ENCODE data around the gene GSTT2B.

The GSTT2B gene

DNA sequence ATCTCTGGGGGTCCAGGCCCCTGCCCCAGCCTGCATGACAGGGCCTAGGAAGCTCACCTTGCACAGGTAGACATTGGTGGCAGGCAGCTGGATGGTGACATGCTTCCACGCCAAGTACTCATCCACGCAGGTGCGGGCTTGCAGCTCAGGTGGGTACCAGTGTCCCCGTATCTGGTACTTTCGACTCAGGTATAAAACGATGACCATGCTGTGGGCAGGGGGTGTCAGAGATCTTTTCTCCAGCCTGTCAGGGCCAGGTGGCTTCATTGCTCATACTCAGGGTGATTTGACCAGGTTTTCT, 45.9 kb upstream of the GSTT2B start:
- no peaks in the 10 kb centered on the region for H3K27me3 ChIP-seq
- H3K9me3 ChIP-seq = no peaks in the 10 kb centered on the region
- no peak for DNase-seq
- H3K4me3 ChIP-seq (ENCODE audit: low read depth, low read length) = no peak overlapping the region
- no peaks in the 10 kb centered on the region for H3K4me1 ChIP-seq
- TF ChIP-seq, protein P1, sequence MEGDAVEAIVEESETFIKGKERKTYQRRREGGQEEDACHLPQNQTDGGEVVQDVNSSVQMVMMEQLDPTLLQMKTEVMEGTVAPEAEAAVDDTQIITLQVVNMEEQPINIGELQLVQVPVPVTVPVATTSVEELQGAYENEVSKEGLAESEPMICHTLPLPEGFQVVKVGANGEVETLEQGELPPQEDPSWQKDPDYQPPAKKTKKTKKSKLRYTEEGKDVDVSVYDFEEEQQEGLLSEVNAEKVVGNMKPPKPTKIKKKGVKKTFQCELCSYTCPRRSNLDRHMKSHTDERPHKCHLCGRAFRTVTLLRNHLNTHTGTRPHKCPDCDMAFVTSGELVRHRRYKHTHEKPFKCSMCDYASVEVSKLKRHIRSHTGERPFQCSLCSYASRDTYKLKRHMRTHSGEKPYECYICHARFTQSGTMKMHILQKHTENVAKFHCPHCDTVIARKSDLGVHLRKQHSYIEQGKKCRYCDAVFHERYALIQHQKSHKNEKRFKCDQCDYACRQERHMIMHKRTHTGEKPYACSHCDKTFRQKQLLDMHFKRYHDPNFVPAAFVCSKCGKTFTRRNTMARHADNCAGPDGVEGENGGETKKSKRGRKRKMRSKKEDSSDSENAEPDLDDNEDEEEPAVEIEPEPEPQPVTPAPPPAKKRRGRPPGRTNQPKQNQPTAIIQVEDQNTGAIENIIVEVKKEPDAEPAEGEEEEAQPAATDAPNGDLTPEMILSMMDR (IDR thresholded peaks at IDR 0.05; ENCODE audit: low read depth, low read length) = no peak
- no peaks in the 10 kb centered on the region for H3K36me3 ChIP-seq

DNA sequence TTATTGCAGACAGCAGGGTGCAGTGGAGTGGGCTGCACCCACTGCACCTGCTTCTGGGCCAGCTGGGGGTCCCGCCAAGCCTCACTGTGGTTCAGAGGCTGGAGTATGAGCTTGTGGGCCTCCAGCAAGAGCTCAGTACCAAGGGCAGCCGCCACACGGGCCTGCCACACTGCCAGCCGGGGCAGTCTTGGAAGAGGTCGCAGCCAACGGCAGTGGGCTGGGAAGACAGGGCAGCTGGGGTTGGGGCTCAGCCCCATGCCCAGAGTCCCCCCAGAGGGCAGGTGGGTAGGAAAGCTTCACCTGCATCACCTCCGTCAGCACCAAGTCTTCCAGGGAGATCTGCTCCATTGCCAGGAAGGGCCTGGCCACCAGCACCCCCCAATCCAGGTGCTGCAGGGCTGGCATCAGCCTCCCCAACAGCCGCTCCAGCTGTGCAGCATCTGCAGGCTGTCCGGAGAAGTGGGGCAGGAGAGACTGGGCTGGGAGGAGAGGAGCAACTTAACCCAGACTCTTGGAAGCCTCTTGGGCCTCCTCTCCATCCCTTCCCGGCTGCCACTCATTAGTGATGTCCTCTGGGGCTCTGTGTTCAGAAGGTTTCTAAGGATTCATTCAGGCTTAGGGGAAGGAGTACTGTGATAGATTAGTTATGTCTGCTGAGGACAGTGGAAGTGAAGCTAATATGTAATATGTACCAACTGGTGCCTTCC, 45.4 kb upstream of the GSTT2B start:
- no peaks in the 10 kb centered on the region for H3K36me3 ChIP-seq
- TF ChIP-seq, protein P1 (IDR thresholded peaks at IDR 0.05; ENCODE audit: low read depth, low read length) = no peak
- H3K27me3 ChIP-seq = no peaks in the 10 kb centered on the region
- no peaks in the 10 kb centered on the region for H3K9me3 ChIP-seq
- H3K4me3 ChIP-seq (ENCODE audit: low read depth, low read length) = no peak overlapping the region
- DNase-seq = no peak
- no peaks in the 10 kb centered on the region for H3K4me1 ChIP-seq

DNA sequence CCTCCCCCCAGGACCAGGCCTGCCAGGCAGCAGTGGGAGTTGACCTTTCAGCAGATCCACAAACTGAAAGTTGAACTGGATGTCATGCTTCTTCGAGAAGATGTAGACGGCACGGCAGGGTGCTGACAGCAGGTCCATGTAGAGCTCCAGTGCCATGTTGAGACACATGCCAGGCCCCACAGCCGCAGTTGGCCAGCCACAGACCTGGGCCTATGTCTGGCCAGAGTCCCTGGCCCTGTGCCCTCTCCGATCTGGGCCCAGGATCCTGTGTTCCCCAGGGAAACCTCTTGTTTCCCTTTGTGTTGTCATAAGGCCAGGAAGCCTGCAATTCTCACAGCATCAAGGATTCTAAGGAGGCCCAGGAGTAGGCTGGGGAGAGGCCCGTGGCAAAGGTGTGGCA, 44.2 kb upstream of the GSTT2B start, which contains the start of gene GSTT4:
Gene GSTT4, minus strand, starts transcription at position 253 of the 400 bp plus-strand sequence. Its CDS starts 97 bp downstream, at position 156.
- H3K9me3 ChIP-seq = no peaks in the 10 kb centered on the region
- H3K36me3 ChIP-seq = no peaks in the 10 kb centered on the region
- H3K4me3 ChIP-seq (ENCODE audit: low read depth, low read length) = no peak within 1 kb of the TSS
- TF ChIP-seq, protein P1 (IDR thresholded peaks at IDR 0.05; ENCODE audit: low read depth, low read length) = no peak
- no peak for DNase-seq
- H3K27me3 ChIP-seq = no peaks in the 10 kb centered on the region
- H3K4me1 ChIP-seq = no peaks in the 10 kb centered on the region

DNA sequence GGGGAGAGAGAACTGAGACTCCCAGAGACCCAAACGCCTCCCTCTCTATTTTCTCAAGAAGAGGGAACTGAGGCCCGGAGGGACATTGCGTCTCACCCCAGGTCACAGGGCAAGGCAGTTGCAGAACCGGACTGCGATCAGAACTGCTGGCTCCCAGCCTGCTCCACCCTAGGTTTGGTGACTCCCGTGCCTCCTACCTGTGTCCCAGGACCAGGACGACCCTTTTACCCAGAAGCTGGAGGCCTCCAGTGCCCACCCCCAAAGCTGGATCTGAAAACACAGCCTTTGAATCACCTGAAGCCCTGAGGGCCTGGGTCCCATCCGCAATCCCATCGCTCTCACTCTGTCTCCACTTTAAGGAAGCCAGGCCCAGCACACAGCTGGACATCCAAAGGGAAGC, 42.9 kb upstream of the GSTT2B start:
- TF ChIP-seq, protein P1 (IDR thresholded peaks at IDR 0.05; ENCODE audit: low read depth, low read length) = no peak
- DNase-seq = no peak
- H3K27me3 ChIP-seq = no peaks in the 10 kb centered on the region

DNA sequence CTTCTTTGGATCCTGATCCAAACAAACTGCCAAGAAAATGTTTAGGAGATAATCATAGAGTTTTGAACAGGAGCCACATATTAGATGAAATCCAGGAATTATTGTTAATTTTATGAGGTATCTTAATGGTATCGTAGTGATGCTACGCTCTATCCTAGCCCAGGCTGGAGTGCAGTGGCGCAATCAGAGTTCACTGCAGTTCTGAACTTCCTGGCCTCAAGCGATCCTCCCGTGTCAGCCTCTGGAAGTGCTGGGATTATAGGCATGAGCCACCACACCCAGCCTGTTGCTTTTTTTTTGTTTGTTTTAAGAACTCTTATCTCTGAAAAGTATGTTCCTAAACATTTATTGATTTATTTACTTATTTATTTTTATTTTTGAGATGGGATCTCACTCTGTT, 41.9 kb upstream of the GSTT2B start:
- H3K27me3 ChIP-seq = no peaks in the 10 kb centered on the region
- no peak overlapping the region for H3K4me3 ChIP-seq (ENCODE audit: low read depth, low read length)
- H3K36me3 ChIP-seq = no peaks in the 10 kb centered on the region
- no peaks in the 10 kb centered on the region for H3K4me1 ChIP-seq
- no peak for DNase-seq
- TF ChIP-seq, protein P1 (IDR thresholded peaks at IDR 0.05; ENCODE audit: low read depth, low read length) = no peak
- no peaks in the 10 kb centered on the region for H3K9me3 ChIP-seq

More for the DNA sequence above, 42.9 kb upstream of the GSTT2B start:
- no peaks in the 10 kb centered on the region for H3K9me3 ChIP-seq
- no peak overlapping the region for H3K4me3 ChIP-seq (ENCODE audit: low read depth, low read length)
- H3K36me3 ChIP-seq = no peaks in the 10 kb centered on the region
- no peaks in the 10 kb centered on the region for H3K4me1 ChIP-seq

DNA sequence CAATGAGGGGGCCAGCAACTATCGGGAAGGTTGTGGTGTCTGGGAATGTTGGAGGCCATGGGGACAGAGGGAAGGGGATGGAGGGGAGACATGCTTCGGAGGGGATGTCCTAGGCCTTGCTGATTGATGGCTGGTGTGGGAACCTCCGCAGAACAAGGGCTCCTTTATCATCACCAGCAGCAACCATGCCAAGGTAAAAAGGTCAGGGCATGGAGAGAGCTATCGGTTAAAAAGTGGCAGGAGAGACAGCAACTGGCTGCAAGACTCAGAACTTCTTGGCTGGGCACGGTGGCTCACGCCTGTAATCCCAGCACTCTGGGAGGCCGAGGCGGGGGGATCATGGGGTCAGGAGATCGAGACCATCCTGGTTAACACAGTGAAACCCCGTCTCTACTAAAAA, 41.3 kb upstream of the GSTT2B start:
- no peaks in the 10 kb centered on the region for H3K36me3 ChIP-seq
- no peak for DNase-seq
- no peak overlapping the region for H3K4me3 ChIP-seq (ENCODE audit: low read depth, low read length)
- TF ChIP-seq, protein P1 (IDR thresholded peaks at IDR 0.05; ENCODE audit: low read depth, low read length) = no peak
- H3K4me1 ChIP-seq = no peaks in the 10 kb centered on the region
- H3K9me3 ChIP-seq = no peaks in the 10 kb centered on the region
- H3K27me3 ChIP-seq = no peaks in the 10 kb centered on the region
